ENCODE measurements around the gene CARD19.

The CARD19 gene

GRCh38 chr9:93133681-93134014 is 37.6 kb downstream of the CARD19 start (continued):
- TF ChIP-seq, protein P1, sequence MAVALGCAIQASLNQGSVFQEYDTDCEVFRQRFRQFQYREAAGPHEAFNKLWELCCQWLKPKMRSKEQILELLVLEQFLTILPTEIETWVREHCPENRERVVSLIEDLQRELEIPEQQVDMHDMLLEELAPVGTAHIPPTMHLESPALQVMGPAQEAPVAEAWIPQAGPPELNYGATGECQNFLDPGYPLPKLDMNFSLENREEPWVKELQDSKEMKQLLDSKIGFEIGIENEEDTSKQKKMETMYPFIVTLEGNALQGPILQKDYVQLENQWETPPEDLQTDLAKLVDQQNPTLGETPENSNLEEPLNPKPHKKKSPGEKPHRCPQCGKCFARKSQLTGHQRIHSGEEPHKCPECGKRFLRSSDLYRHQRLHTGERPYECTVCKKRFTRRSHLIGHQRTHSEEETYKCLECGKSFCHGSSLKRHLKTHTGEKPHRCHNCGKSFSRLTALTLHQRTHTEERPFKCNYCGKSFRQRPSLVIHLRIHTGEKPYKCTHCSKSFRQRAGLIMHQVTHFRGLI (tag by site-specific recombination; IDR thresholded peaks at IDR 0.05), result 0 out of 2 replicates have a peak, but pooled peaks have one; percentile 15
- TF ChIP-seq ZNF341 (tag by site-specific recombination; IDR thresholded peaks at IDR 0.05; ENCODE audit: low read depth) (peak; percentile 82), ZNF768 (tag by site-specific recombination; IDR thresholded peaks at IDR 0.05) (no peak), KLF7 (tag by site-specific recombination; IDR thresholded peaks at IDR 0.05; ENCODE audit: borderline replicate concordance) (no peak), OVOL3 (tag by site-specific recombination; IDR thresholded peaks at IDR 0.05) (no peak), ZFHX2 (tag by site-specific recombination; conservative IDR thresholded peaks at IDR 0.05) (peak; percentile 78), ZFP41 (tag by site-specific recombination; IDR thresholded peaks at IDR 0.05; ENCODE audit: borderline replicate concordance) (no peak), ZNF610 (tag by site-specific recombination; IDR thresholded peaks at IDR 0.05; ENCODE audit: borderline replicate concordance) (no peak), HOXD13 (CRISPR knock-in tag; IDR thresholded peaks at IDR 0.05; ENCODE audit: borderline replicate concordance) (no peak), ZNF174 (tag by site-specific recombination; IDR thresholded peaks at IDR 0.05) (no peak), ZNF654 (tag by site-specific recombination; IDR thresholded peaks at IDR 0.05; ENCODE audit: low read depth) (no peak), ZNF549 (tag by site-specific recombination; IDR thresholded peaks at IDR 0.05) (no peak), ZNF146 (tag by site-specific recombination; IDR thresholded peaks at IDR 0.05) (no peak), ZNF132 (tag by site-specific recombination; IDR thresholded peaks at IDR 0.05; ENCODE audit: borderline replicate concordance) (no peak), ZNF600 (tag by site-specific recombination; IDR thresholded peaks at IDR 0.05) (no peak), ZNF24 (tag by site-specific recombination; IDR thresholded peaks at IDR 0.05) (no peak), ZNF621 (tag by site-specific recombination; IDR thresholded peaks at IDR 0.05) (no peak), PRDM2 (tag by site-specific recombination; IDR thresholded peaks at IDR 0.05; ENCODE audit: borderline replicate concordance) (no peak), GLIS2 (tag by site-specific recombination; IDR thresholded peaks at IDR 0.05) (peak; percentile 41), EGR2 (tag by site-specific recombination; IDR thresholded peaks at IDR 0.05; ENCODE audit: low read depth) (peak; percentile 34; the same call in 1 of the 2 replicates), ZNF571 (tag by site-specific recombination; IDR thresholded peaks at IDR 0.05) (no peak), ZNF16 (tag by site-specific recombination; IDR thresholded peaks at IDR 0.05; ENCODE audit: low read depth) (no peak), SETDB1 (IDR thresholded peaks at IDR 0.05; ENCODE audit: insufficient read length, low read length) (no peak), ATF2 (tag by site-specific recombination; IDR thresholded peaks at IDR 0.05; ENCODE audit: low read depth) (peak; percentile 85), KLF8 (tag by site-specific recombination; IDR thresholded peaks at IDR 0.05) (no peak), BCL11A (tag by site-specific recombination; IDR thresholded peaks at IDR 0.05; ENCODE audit: low read depth) (no peak), ZNF837 (tag by site-specific recombination; IDR thresholded peaks at IDR 0.05) (no peak), ZBTB8A (tag by site-specific recombination; IDR thresholded peaks at IDR 0.05) (peak; percentile 93), ZNF274 (IDR thresholded peaks at IDR 0.05; ENCODE audit: low read length) (no peak), ZNF274 (tag by site-specific recombination; IDR thresholded peaks at IDR 0.05; ENCODE audit: borderline replicate concordance) (no peak), GLI2 (tag by site-specific recombination; IDR thresholded peaks at IDR 0.05; ENCODE audit: borderline replicate concordance, low read depth) (no peak), ZNF175 (tag by site-specific recombination; IDR thresholded peaks at IDR 0.05) (no peak), SP3 (tag by site-specific recombination; IDR thresholded peaks at IDR 0.05) (peak; percentile 92), OSR2 (tag by site-specific recombination; IDR thresholded peaks at IDR 0.05) (no peak)

All from HEK293 (cell line).